Activated CD8-positive, alpha-beta memory T cell treated with anti-CD3 and anti-CD28 coated beads for 36 hours (primary cell): Measurements from ENCODE around the gene PUM1. TPM values are rescaled to one million over a fixed set of nuclear protein-coding genes. Genes with fewer than 3 reads are reported as not detected.

Experiments used
- CTCF ChIA-PET: fragments of 350-600 bp; sonication (Branson Sonifier 250); formaldehyde crosslinking; loops from one replicate; lab custom pipeline; 2021; ENCODE audit warnings: antibody characterized with exemption; lab: Charles Lee
- POLR2A ChIA-PET: fragments of 350-600 bp; sonication (Branson Sonifier 250); formaldehyde crosslinking; loops from one replicate; lab custom pipeline; 2021; ENCODE audit warnings: antibody characterized with exemption; lab: Charles Lee
- total RNA-seq, 2 experiments: library from RNA; stranded (reverse); gene quantifications; one replicate each; pipeline ENCODE4 v1.2.3, GENCODE V29; 2021

The PUM1 gene
- total RNA-seq, 2 experiments from 2014 or later: 94.9 to 104 TPM

DNA sequence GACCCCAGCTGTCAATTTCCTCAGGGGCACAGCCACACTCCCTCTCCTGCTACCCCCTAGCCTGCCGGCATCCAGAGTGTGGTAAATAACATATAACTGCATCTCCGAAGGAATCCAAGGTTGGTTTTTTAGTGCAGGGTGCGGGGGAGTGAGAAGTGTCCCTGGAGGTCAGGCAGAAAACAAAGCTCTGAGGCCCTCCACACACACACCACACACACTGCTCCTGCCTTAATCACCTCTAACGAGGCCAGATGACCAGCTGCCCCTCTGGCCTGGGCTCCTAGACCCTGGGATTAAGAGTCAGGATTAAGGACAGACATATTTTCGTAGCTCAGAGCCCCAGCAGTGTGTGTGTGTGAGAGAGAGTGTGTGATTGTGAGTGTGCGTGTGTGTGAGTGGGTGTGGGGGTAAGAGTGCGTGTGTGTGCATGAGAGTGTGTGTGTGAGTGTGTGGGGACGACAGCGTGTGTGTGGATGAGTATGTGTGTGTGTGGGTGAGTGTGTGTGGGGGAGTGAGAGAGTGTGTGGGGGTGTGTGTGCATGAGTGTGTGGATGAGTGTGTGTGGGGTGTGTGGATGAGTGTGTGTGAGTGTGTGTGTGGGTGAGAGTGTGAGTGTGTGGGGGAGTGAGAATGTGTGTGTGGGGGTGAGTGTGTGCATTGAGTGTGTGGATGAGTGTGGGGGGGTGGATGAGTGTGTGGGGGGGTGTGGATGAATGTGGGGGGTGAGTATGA, 171.6 kb downstream of the PUM1 start:
- CTCF ChIA-PET: no interaction called here
- POLR2A ChIA-PET: no interaction called here

DNA sequence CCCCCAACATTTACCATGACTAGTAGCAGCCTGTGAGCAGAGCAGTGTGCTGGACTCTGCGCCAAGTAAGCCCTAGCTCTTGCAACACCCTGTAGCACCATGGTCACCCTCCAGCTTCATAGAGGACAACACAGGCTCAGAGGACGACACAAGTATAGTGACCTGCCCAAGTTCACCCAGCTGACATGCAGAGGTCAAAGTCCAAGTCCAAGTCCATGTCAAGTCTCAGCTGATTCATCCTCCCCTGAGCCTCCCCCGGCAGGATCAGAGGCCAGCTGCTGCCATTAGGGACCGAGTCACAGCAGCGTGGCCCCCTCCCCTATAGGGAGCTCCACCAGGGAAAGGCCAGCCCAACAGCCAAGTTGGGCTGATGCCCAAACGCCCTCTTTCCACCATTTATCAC, 172.8 kb downstream of the PUM1 start:
- CTCF ChIA-PET: no interaction called here
- POLR2A ChIA-PET: no interaction called here

DNA sequence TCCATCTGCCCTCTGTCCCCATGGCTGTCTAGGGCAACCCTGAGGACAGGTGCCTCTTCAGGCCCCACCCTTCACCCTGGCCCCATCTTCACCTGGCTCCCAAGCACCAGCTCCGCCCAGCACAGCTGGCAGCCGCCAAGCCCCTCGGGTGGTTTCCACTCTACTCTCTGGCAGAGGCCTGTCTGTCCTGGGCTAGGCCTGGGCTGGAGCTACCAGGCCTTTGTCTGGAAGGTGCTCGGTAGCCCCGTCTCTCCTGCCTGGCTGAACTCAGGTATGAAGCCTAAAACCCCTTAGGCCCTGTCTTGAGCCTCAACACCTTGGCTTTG, 174.3 kb downstream of the PUM1 start:
- CTCF ChIA-PET: interaction anchor here (0.7 to 1.2 kb wide), 2 partner anchors 19 to 89 kb away, joined by 4 to 5 read pairs; no protein-coding TSS in a partner anchor

DNA sequence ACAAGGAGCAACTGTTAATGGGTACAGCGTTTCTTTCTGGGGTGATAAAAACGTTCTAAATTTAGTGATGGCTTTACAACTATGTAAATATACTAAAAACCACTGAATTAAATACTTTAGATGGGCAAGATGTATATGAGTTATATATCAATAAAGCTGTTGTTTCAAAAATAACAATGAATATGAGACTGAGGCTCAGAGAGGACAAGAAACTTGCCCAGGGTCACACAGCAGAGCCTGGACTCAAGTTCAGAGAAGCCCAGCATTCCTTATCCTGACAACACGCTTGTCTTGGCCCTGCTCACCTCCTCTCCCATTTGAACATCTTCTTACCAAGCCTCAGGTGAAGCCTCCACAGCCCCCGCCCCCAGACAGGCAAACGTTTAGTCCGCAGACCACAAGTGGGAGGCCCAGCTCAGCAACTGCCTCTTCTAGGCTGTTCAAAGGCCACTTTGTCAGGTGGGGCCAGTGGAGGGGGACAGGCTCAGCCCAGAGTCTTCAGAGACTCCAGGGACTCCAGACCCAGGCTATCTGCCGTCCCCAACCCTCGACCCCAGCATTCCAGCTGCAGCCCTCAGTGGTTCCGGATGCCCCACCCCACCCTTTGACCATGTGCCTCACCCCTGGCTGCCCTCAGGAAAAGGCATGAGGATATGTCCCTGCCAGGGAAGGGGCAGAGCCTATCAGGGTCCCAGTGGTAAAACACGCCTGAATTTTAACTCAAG, 174.9 kb downstream of the PUM1 start:
- CTCF ChIA-PET: interaction anchor here (0.7 to 1.2 kb wide), 2 partner anchors 20 to 89 kb away, joined by 4 to 5 read pairs; no protein-coding TSS in a partner anchor
- POLR2A ChIA-PET: no interaction called here

More for the DNA sequence above, 174.3 kb downstream of the PUM1 start:
- POLR2A ChIA-PET: no interaction called here

DNA sequence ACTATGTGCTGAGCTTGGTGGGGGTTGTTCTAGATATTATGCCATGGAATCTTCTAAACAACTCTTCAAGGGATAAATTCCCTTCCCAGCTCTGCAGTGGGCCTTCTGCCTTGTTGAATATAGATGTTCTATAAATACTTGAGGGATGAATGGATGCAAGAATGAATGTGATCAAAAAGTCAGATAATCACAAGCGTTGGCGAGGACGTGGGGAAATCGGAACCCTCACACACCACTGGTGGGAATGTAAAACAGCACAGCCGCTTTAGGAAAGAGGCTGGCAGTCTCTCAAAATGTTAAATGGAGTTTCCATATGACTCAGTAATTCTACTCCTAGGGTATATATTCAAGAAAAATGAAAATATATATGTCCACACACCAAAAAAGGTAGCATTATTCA, 176.0 kb downstream of the PUM1 start:
- POLR2A ChIA-PET: no interaction called here
- CTCF ChIA-PET: no interaction called here

DNA sequence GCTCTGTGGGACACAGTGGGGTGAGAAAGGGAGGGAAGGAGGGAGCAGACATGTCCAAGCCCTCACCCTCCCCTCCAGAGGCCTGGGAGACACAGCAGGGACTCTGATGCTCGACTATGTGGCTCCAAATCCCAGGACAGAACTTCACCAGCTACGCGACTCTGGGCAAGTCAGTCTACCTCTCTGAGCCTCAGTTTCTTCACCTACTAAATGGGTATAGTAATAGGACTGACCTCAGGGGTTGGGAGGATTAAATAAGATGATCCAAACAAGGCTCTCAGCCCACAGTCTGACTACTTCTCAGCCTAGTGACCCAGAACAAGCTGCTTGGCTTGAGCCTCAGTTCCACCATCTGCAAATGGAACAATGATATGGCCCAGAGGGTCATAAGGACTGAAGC, 176.5 kb downstream of the PUM1 start:
- POLR2A ChIA-PET: no interaction called here
- CTCF ChIA-PET: no interaction called here

DNA sequence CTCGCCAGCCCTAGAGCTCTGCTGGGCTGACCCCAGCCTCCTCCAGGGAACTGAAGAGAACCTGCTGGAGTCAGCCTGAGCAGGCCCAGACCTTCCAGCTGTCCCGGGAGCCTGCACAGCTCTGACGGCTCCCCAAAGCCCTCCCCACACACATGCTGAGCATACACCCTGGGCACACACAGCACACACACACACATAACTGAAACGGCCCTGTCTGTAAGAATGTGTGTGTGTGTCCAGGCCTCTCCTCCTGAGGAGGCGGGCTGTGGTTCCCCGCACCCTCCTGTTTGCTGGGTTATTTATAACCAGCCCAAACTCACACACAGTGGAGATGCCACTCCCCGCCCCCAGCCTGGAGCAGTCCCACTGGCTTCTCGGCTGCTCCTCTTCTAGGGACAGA, 177.1 kb downstream of the PUM1 start:
- POLR2A ChIA-PET: no interaction called here
- CTCF ChIA-PET: no interaction called here

DNA sequence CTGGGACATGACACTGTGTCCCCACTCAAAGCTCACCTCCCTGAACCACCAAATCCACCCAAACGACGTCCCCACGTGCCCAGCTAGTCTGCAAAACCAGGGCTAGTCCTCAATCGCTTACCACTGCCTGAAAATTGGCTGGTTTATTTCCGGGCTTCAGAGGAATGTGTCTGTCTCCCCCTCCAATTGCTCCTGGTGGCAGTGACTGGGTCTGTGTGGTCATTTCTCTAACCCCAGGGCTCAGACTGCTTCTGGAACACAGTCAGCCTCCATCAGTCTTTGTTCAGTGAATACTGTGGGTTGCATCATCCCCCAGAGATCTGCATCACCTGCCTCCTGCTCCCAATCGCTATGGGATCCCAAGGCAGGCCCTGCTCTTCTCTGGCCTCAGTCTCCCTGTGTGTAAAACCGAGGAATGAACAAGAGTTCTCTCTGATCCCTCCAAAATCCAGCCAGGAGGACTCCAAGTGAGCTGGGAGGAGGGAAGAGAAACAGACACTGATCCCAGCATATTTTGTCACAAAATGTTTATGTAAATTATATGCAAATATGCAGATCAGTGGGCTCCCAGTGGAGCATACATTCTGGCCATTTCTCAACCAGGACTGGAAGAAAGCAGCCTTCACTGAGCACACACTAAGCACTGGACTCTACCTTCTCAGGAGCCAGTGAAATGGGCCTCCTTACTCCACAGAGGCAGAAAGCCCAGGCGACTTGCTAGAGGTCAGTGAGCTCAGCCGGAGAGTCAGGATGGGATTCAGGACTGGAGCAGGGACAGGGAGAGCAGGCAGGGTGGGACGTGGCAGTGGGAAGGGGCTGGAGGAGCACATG, 177.8 kb downstream of the PUM1 start:
- ChIA-PET POLR2A (no interaction called here), CTCF (no interaction called here)

DNA sequence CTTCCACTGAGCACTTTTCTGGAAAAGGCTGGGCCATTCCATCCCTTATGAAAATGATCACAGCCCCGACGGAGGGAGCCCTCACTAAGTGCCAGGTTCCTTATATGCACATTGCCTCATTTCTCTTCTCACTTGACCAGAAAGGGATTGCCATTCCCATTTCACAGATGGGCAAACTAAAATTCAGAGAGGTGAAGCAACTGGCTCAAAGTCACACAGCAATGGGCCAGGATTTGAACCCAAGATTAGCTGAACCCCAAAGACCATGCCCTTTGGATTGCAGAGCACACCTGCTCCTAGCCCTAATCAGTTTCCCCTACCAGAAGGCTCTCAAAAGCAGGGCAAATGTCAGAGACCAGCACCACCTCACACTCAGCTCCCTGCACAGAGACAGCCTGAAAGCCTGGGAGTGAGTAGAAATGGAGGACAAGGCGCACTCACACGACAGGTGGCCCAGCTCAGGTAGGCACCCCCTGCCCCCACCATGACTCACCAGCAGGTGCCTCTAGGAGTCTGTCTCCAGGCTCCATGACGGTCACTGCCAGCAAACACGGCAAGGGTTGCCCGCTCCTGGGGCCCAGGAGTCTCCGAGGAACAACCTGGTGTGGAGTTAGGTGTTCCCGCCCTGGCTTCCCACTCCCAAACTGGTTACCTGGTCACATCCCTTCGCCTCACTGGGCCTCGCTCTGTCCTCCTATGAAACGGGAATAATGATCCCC, 178.6 kb downstream of the PUM1 start:
- ChIA-PET POLR2A (no interaction called here), CTCF (no interaction called here)

DNA sequence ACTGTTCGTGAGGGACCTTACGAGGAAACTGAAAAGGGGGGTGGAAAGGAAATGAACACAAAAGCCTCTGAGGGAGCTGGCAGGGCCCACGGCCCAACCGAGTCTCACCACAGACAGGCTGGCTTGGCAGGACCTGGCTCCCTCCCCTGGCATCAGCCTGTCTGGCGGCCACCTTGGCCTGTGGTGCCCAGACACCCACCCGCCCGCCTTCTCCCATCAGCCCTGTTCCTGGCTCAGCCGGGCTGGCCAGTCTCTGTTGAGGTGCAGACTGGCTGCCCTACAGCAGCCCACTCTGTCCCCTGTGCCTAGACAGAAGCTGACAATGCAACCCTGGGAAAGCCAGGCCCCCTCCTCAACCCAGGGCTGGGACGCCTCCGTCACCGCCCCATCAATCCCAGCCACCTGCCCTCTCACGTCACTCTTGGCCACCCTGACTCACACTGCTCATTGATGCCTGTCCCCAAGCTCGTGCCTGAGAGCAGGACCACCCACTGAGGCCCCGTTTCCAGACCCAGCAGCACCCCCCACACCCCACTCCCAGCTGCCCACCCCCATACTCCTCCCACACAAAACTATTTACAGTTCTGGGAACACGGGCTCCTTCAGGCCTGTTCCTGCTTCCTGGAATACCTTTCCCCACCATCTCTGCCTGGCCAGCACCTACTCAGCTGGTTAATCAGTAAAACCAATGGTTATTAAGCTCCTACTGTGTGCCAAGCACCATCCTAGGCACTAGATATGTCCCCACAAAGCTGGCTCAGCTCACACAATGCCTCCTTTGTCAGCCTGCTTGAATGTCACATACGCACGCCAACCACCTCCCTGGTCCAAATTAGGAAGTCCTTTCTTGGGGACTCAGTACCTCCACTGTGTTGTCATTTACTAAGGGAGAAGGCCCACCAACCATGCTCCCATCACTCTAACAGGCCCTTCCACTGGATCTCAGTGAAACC, 179.7 kb downstream of the PUM1 start:
- ChIA-PET POLR2A (no interaction called here), CTCF (no interaction called here)

DNA sequence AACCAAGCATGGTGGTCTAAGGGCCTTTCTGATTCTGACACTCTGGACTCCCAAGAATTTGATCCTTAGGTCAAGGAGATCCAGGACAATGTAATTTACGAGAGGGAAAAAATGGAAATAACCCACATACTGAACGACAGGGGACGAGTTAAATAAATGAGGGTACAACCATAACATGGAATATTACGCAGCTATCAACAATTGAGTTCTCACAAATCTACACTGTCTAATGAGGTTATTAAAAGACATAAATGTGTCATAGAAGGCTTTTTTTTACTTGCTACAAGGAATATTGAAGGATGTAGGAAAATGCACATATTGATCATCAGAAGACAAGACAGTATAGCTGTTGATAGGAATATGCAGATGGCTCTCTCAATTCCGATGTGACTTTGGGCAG, 180.8 kb downstream of the PUM1 start:
- CTCF ChIA-PET: no interaction called here
- POLR2A ChIA-PET: no interaction called here

DNA sequence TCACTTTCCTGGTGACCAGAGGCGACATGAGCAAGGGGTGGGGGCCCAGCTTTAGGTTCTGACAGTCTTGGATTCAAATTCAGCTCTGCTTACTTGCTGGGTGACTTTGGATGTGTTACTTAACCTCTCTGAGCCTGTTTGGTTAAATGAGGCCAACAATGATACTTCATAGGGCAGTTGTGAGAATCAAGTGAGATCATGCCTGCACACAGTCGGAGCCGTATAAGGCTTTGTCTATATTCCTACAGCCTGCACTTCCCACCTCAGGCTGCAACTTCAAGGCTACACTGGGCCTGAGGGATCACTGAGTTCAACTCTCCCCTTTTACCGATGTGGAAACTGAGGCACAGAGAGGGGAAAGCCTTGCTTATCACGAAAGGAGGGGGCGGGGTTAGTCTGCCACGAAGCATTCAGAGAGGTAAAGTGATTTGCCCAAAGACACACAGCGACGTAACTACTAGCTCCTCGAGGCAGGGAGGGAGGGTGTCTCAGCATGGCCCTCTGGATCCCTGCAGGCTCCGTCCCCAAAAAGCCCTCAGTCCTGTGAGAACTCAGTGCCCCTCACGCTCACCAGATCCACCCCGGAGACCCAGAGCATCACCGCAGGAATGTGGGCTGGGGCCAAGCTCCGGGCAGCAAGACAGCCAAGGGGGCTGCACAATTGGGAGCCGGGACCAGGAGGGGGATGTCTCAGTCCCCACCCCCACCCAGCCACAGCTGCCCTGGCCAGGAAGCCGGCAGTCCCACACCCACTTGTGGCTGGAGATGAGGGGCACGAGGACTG, 181.9 kb downstream of the PUM1 start:
- CTCF ChIA-PET: no interaction called here
- POLR2A ChIA-PET: no interaction called here

DNA sequence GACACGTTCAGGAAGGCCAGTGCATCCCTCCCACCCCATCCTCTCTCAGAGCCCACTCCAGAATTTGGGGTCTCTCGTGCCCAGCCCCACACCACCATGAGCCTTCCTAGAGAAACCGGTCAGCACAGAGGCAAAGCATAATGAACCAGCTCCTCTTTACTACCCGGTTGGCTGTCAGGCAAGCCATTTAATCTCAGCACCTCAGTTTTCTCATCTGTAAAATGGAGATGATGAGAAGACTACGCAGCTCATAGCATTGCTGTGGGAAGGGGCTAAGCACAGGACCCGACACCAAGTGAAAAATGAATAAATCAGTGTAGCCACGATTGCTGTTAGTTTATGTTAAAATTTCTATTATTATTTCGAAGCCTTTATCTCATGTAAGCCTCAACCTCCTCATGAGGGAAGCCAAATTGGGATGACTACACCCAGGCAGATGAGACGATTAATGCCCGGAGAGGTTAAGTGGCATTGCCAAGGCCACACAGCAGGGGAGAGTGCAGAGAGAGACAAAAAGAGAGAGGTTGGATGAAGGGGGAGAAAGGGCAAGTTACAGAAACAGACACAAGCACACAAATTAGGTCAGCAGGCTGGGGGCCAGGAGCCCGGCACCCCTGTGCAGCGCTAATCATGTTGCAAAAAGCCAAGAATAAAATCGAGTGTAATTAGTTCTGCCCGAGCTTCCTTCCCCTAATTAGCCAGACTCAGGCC, 182.7 kb downstream of the PUM1 start:
- CTCF ChIA-PET: no interaction called here
- POLR2A ChIA-PET: no interaction called here
